Astrocyte (in vitro differentiated cells and primary cell): Measurements from ENCODE around the gene OR14J1.

ENCODE experiments used
- CTCF ChIP-seq: IDR thresholded peaks from 2 replicates; pipeline ENCODE4 v1.5.1; 2011; ENCODE audit warnings: low read depth, mild to moderate bottlenecking, inconsistent platforms, low read length, moderate library complexity; ENCODE audit not compliant: insufficient read depth
- EZH2 ChIP-seq: IDR thresholded peaks from 2 replicates; pipeline ENCODE4 v1.6.1; 2012; ENCODE audit warnings: mild to moderate bottlenecking, low read length, inconsistent platforms; ENCODE audit not compliant: insufficient read depth

DNA sequence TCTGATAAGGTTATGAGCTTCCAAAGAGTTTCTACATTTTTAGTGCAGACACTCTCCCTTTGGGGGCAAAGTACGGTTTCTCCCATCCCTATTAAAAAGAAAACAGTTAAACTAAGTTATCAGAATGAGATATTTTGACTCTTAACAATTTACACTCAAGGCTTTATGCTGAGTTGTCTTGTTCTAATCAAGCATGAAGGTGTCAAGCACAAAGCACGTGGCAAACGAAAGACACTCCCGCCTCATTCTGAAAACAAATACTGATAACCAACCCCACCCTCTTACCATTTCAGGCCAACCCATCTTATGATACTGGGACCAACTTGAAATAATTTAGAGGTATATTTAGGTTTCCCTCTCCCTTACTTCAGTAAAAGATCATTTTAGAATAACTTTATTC is 24.3 kb downstream of the OR14J1 start:
- no peak for TF ChIP-seq CTCF
- TF ChIP-seq EZH2, result no peak
